ENCODE results near the gene RAC2.
"Not testable (repeated sequence)": the region's sequence is repeated elsewhere in the genome, so short reads cannot be mapped to it uniquely, and the experiment has no call there.

RAC2 gene

GRCh38 chr22:37204045-37204655 is 39.9 kb downstream of the RAC2 start:
- FAIRE-seq: no peak

GRCh38 chr22:37203354-37204044 is 40.6 kb downstream of the RAC2 start:
- DNase-seq (ENCODE audit: insufficient read length) (no peak), FAIRE-seq (no peak)
- TF ChIP-seq POLR2AphosphoS5 (IDR thresholded peaks at IDR 0.05; ENCODE audit: low read depth, low read length): no peak
- no peak for TF ChIP-seq POLR2A (IDR thresholded peaks at IDR 0.05; ENCODE audit: low read depth, low read length)
- no peak for TF ChIP-seq TAF1 (IDR thresholded peaks at IDR 0.05; ENCODE audit: borderline replicate concordance, low read depth, low read length)

More at GRCh38 chr22:37204045-37204655, 39.9 kb downstream of the RAC2 start:
- no peak for DNase-seq (ENCODE audit: insufficient read length)
- TF ChIP-seq POLR2AphosphoS5 (IDR thresholded peaks at IDR 0.05; ENCODE audit: low read depth, low read length) (no peak), POLR2A (IDR thresholded peaks at IDR 0.05; ENCODE audit: low read depth, low read length) (no peak), TAF1 (IDR thresholded peaks at IDR 0.05; ENCODE audit: borderline replicate concordance, low read depth, low read length) (no peak)

GRCh38 chr22:37202716-37203115 is 41.4 kb downstream of the RAC2 start:
- no peak for TF ChIP-seq TAF1 (IDR thresholded peaks at IDR 0.05; ENCODE audit: borderline replicate concordance, low read depth, low read length)
- no peak for TF ChIP-seq POLR2A (IDR thresholded peaks at IDR 0.05; ENCODE audit: low read depth, low read length)
- TF ChIP-seq POLR2AphosphoS5 (IDR thresholded peaks at IDR 0.05; ENCODE audit: low read depth, low read length): no peak
- FAIRE-seq (no peak), DNase-seq (ENCODE audit: insufficient read length) (no peak)

GRCh38 chr22:37202001-37202555 is 42.0 kb downstream of the RAC2 start:
- FAIRE-seq: no peak
- no peak for TF ChIP-seq POLR2AphosphoS5 (IDR thresholded peaks at IDR 0.05; ENCODE audit: low read depth, low read length)
- no peak for TF ChIP-seq POLR2A (IDR thresholded peaks at IDR 0.05; ENCODE audit: low read depth, low read length)
- no peak for TF ChIP-seq TAF1 (IDR thresholded peaks at IDR 0.05; ENCODE audit: borderline replicate concordance, low read depth, low read length)
- DNase-seq (ENCODE audit: insufficient read length): no peak

- not testable (repeated sequence) for DNase-seq (ENCODE audit: insufficient read length); FAIRE-seq
These were observed 42.6 kb downstream of the RAC2 start for GRCh38 chr22:37201443-37201820.

- FAIRE-seq (no peak), DNase-seq (ENCODE audit: insufficient read length) (no peak)
- TF ChIP-seq POLR2A (IDR thresholded peaks at IDR 0.05; ENCODE audit: low read depth, low read length) (no peak), TAF1 (IDR thresholded peaks at IDR 0.05; ENCODE audit: borderline replicate concordance, low read depth, low read length) (no peak), POLR2AphosphoS5 (IDR thresholded peaks at IDR 0.05; ENCODE audit: low read depth, low read length) (no peak)
These were observed 44.3 kb downstream of the RAC2 start for GRCh38 chr22:37199760-37200108.

- peak; percentile 100 for FAIRE-seq
- TF ChIP-seq POLR2A (IDR thresholded peaks at IDR 0.05; ENCODE audit: low read depth, low read length) (peak; percentile 92), TAF1 (IDR thresholded peaks at IDR 0.05; ENCODE audit: borderline replicate concordance, low read depth, low read length) (no peak), POLR2AphosphoS5 (IDR thresholded peaks at IDR 0.05; ENCODE audit: low read depth, low read length) (peak; percentile 82)
- peak; percentile 98 for DNase-seq (ENCODE audit: insufficient read length)
These were observed 44.8 kb downstream of the RAC2 start for GRCh38 chr22:37199103-37199759.

- peak; percentile 90 for FAIRE-seq
- peak; percentile 85 for DNase-seq (ENCODE audit: insufficient read length)
- TF ChIP-seq TAF1 (IDR thresholded peaks at IDR 0.05; ENCODE audit: borderline replicate concordance, low read depth, low read length) (no peak), POLR2A (IDR thresholded peaks at IDR 0.05; ENCODE audit: low read depth, low read length) (no peak), POLR2AphosphoS5 (IDR thresholded peaks at IDR 0.05; ENCODE audit: low read depth, low read length) (no peak)
These were observed 45.6 kb downstream of the RAC2 start for GRCh38 chr22:37198258-37199102.

GRCh38 chr22:37197451-37198257 is 46.4 kb downstream of the RAC2 start:
- DNase-seq (ENCODE audit: insufficient read length): no peak
- TF ChIP-seq TAF1 (IDR thresholded peaks at IDR 0.05; ENCODE audit: borderline replicate concordance, low read depth, low read length): no peak
- no peak for TF ChIP-seq POLR2AphosphoS5 (IDR thresholded peaks at IDR 0.05; ENCODE audit: low read depth, low read length)
- TF ChIP-seq POLR2A (IDR thresholded peaks at IDR 0.05; ENCODE audit: low read depth, low read length): no peak
- no peak for FAIRE-seq

GRCh38 chr22:37196539-37197450 is 47.3 kb downstream of the RAC2 start:
- TF ChIP-seq POLR2AphosphoS5 (IDR thresholded peaks at IDR 0.05; ENCODE audit: low read depth, low read length) (no peak), TAF1 (IDR thresholded peaks at IDR 0.05; ENCODE audit: borderline replicate concordance, low read depth, low read length) (no peak), POLR2A (IDR thresholded peaks at IDR 0.05; ENCODE audit: low read depth, low read length) (no peak)
- no peak for FAIRE-seq
- DNase-seq (ENCODE audit: insufficient read length): no peak
